Measurements from ENCODE around the gene STX1A. TPM values are rescaled to one million over a fixed set of nuclear protein-coding genes. Genes with fewer than 3 reads are reported as not detected.

STX1A gene
- total and polyA plus RNA-seq, 11 donors, result 1.1 to 3.6 (median 1.7) TPM

GRCh38 chr7:73719806-73720169 is 319 bp upstream of the STX1A start:
- Histone ChIP-seq H3K27me3 (peaks cover 0 to 32% (median 3%) of the 10 kb centered on the region in 9 donors), H3K4me1 (peaks cover 0 to 36% (median 14%) of the 10 kb centered on the region in 12 donors), H3K27ac (peak overlapping the region in 1 of 12 donors; percentile 15), H3K36me3 (no peaks in the 10 kb centered on the region), H3K4me3 (peak overlapping the region in 10 of 12 donors; percentile 32 to 96 (median 82)), H3K9me3 (no peaks in the 10 kb centered on the region)
- no peak for DNase-seq
- no peak for TF ChIP-seq CTCF (IDR thresholded peaks at IDR 0.05)
- no peak for TF ChIP-seq POLR2A (IDR thresholded peaks at IDR 0.05)
- WGBS, 4 donors, result 8 to 26% (median 10%) methylated on average over 6 to 16 of the region's 16 CpGs
- ATAC-seq, result peak in 1 of 4 donors; percentile 11
- intact Hi-C loops (cut with DNase I), result loop anchor here in 4 of 10 donors (5.0 kb wide), 2 partner anchors 37 to 52 kb away; partner anchors contain the start of genes VPS37D (in 3 of the 4), BUD23 (in 2 of the 4) and DNAJC30 (in 2 of the 4)

GRCh38 chr7:73718438-73718881 is 1.0 kb downstream of the STX1A start:
- intact Hi-C loops (cut with DNase I), result loop anchor here in 3 of 10 donors (5.0 kb wide), 2 partner anchors 36 to 51 kb away; partner anchors contain the start of genes BUD23 (in 2 of the 3), DNAJC30 (in 2 of the 3) and VPS37D (in 2 of the 3)
- Histone ChIP-seq H3K9me3 (no peaks in the 10 kb centered on the region), H3K4me3 (peak overlapping the region in 11 of 12 donors; percentile 58 to 96 (median 78)), H3K27me3 (peaks cover 0 to 32% (median 3%) of the 10 kb centered on the region in 9 donors), H3K27ac (peak overlapping the region in 1 of 12 donors; percentile 71), H3K4me1 (peaks cover 0 to 36% (median 14%) of the 10 kb centered on the region in 12 donors), H3K36me3 (no peaks in the 10 kb centered on the region)
- TF ChIP-seq CTCF (IDR thresholded peaks at IDR 0.05) (no peak), POLR2A (IDR thresholded peaks at IDR 0.05) (no peak)
- 49 to 69% (median 62%) methylated on average over 8 to 9 of the region's 9 CpGs for WGBS, 4 donors
- DNase-seq, result no peak
- no peak for ATAC-seq

- no peaks in the 10 kb centered on the region for H3K9me3 ChIP-seq
- ATAC-seq, result no peak
- intact Hi-C loops (cut with DNase I), result loop anchor here in 3 of 10 donors (5.0 kb wide), 2 partner anchors 36 to 51 kb away; partner anchors contain the start of genes BUD23 (in 2 of the 3), DNAJC30 (in 2 of the 3) and VPS37D (in 2 of the 3)
- H3K4me3 ChIP-seq, result peak overlapping the region in 1 of 12 donors; percentile 79
- H3K4me1 ChIP-seq, result peaks cover 0 to 36% (median 14%) of the 10 kb centered on the region in 12 donors
- TF ChIP-seq CTCF (IDR thresholded peaks at IDR 0.05) (no peak), POLR2A (IDR thresholded peaks at IDR 0.05) (no peak)
- no peak for DNase-seq
- peak overlapping the region in 1 of 12 donors; percentile 71 for H3K27ac ChIP-seq
- H3K27me3 ChIP-seq, result peaks cover 0 to 32% (median 3%) of the 10 kb centered on the region in 9 donors
- 62 to 75% (median 66%) methylated on average over 10 of the region's 10 CpGs for WGBS, 4 donors
- H3K36me3 ChIP-seq, result no peaks in the 10 kb centered on the region
Measured at GRCh38 chr7:73717991-73718405, 1.5 kb downstream of the STX1A start.

GRCh38 chr7:73717025-73717807 is 2.3 kb downstream of the STX1A start:
- peaks cover 0 to 36% (median 14%) of the 10 kb centered on the region in 12 donors for H3K4me1 ChIP-seq
- peaks cover 0 to 32% (median 3%) of the 10 kb centered on the region in 9 donors for H3K27me3 ChIP-seq
- ATAC-seq, result no peak
- DNase-seq, result no peak
- H3K9me3 ChIP-seq, result no peaks in the 10 kb centered on the region
- no peak for TF ChIP-seq POLR2A (IDR thresholded peaks at IDR 0.05)
- TF ChIP-seq CTCF (IDR thresholded peaks at IDR 0.05), result no peak
- intact Hi-C loops (cut with DNase I), result loop anchor here in 3 of 10 donors (5.0 kb wide), 2 partner anchors 35 to 50 kb away; partner anchors contain the start of genes BUD23 (in 2 of the 3), DNAJC30 (in 2 of the 3) and VPS37D (in 2 of the 3)
- H3K4me3 ChIP-seq, result no peak overlapping the region
- WGBS, 4 donors, result 64 to 80% (median 78%) methylated on average over 11 to 13 of the region's 13 CpGs
- H3K27ac ChIP-seq, result peak overlapping the region in 1 of 12 donors; percentile 71
- H3K36me3 ChIP-seq, result no peaks in the 10 kb centered on the region

Measured in heart left ventricle (tissue), 16 donors.